KOPT-K1 (cell line): ENCODE results near the gene HOXB6.

ENCODE experiments used
- H3K27ac ChIP-seq: fragments of 200-600 bp; sonication (generic); 2 replicates; pipeline ENCODE4 v1.5.1; 2016; ENCODE audit warnings: antibody characterized with exemption, mild to moderate bottlenecking, low read depth, low read length; ENCODE audit not compliant: poor library complexity, severe bottlenecking
- H3K36me3 ChIP-seq: fragments of 200-600 bp; sonication (generic); 2 replicates; pipeline ENCODE4 v1.5.1; 2017; ENCODE audit warnings: antibody characterized with exemption, mild to moderate bottlenecking, low read length, moderate library complexity; ENCODE audit not compliant: insufficient read depth
- H3K9me3 ChIP-seq: fragments of 200-600 bp; sonication (generic); 2 replicates; pipeline ENCODE4 v1.5.1; 2017; ENCODE audit warnings: antibody characterized with exemption, low read length, mild to moderate bottlenecking; ENCODE audit not compliant: insufficient read depth, poor library complexity, severe bottlenecking

The HOXB6 gene

GRCh38 chr17:48576479-48577309 is 28.1 kb downstream of the HOXB6 start:
- Histone ChIP-seq H3K27ac (peak overlapping the region; percentile 81), H3K9me3 (no peaks in the 10 kb centered on the region), H3K36me3 (peaks cover 12% of the 10 kb centered on the region)

- Histone ChIP-seq H3K36me3 (peaks cover 20% of the 10 kb centered on the region), H3K27ac (no peak overlapping the region), H3K9me3 (no peaks in the 10 kb centered on the region)
These were observed 28.9 kb downstream of the HOXB6 start for GRCh38 chr17:48575673-48576478.

- Histone ChIP-seq H3K36me3 (peaks cover 27% of the 10 kb centered on the region), H3K27ac (no peak overlapping the region)
These were observed 29.7 kb downstream of the HOXB6 start for GRCh38 chr17:48575066-48575582.

GRCh38 chr17:48574505-48575065 is 30.2 kb downstream of the HOXB6 start:
- H3K27ac ChIP-seq: no peak overlapping the region
- peaks cover 32% of the 10 kb centered on the region for H3K36me3 ChIP-seq
- H3K9me3 ChIP-seq: no peaks in the 10 kb centered on the region

More at GRCh38 chr17:48575066-48575582, 29.7 kb downstream of the HOXB6 start:
- no peaks in the 10 kb centered on the region for H3K9me3 ChIP-seq

- Histone ChIP-seq H3K27ac (no peak overlapping the region), H3K36me3 (peaks cover 35% of the 10 kb centered on the region), H3K9me3 (no peaks in the 10 kb centered on the region)
These were observed 32.9 kb downstream of the HOXB6 start for GRCh38 chr17:48571826-48572417.

GRCh38 chr17:48571024-48571818 is 33.6 kb downstream of the HOXB6 start:
- H3K27ac ChIP-seq: no peak overlapping the region
- H3K36me3 ChIP-seq: peaks cover 35% of the 10 kb centered on the region
- no peaks in the 10 kb centered on the region for H3K9me3 ChIP-seq

DNA sequence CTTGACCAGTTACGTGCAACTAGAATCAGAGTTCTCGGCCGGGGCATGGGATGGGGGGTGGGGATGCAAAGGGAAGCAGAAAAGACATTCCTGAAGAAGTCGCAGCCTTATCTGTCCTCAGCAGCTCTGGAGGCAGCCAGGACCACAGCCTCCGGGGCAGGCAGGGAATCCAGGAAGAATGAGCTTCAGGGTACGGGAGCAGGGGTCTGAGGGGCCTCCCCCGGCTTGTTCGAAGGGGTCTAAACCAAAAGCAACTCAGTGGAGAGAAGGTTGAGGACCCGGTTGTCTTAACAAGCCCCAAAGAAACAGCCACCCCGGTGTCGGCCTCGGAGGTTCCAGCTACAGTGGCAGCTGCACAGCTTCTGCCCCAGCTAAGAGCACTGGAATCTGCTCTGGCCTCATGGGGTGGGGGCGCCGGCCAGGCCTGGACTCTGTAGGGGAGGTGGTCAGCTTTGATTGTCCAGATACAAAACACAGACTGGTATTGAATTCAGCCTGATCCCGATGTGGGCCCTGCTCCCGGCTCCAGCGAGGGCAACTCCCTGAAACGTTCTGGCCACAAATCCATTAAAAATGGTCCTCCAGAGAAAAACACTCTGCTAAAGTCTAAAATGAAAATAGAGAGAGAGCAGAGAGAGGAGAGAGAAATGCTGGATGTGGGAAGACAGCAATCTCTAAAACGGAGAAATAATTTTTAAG is 34.3 kb downstream of the HOXB6 start:
- Histone ChIP-seq H3K36me3 (peaks cover 29% of the 10 kb centered on the region), H3K9me3 (no peaks in the 10 kb centered on the region), H3K27ac (no peak overlapping the region)

DNA sequence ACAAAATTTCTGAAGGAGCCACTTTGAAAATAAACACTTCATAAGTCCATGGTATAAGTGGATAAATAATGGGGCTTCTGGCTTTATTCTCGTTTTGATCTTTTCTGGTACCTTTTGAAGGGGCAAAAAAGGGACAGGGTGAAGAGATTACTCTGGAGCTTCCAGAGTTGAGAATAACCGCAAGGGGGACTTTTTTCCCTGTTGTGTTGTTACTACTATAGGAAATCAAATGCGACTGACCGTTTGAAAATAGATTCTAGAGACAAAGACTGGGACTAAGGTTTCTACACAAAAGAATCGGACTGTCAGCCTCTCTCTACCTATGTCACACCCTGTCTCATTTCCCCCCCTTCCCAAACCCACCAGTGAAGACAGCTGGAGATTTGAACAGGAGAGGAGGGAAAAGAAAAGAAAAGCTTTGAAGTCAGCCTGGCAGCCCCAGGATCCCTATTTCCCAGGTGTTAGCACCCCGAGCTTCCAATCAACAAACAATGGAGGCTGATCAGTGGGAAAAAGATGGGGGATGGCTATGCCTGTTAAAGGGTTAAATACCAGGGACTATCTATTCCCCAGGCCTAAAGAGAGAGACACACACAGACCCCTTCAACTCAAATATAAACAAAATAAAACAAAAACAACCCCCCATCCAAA is 35.0 kb downstream of the HOXB6 start:
- Histone ChIP-seq H3K36me3 (peaks cover 25% of the 10 kb centered on the region; the same call in 1 of the 2 replicates), H3K9me3 (no peaks in the 10 kb centered on the region), H3K27ac (no peak overlapping the region)

GRCh38 chr17:48569240-48569582 is 35.6 kb downstream of the HOXB6 start:
- no peaks in the 10 kb centered on the region for H3K9me3 ChIP-seq
- peaks cover 24% of the 10 kb centered on the region; the same call in 1 of the 2 replicates for H3K36me3 ChIP-seq
- H3K27ac ChIP-seq: no peak overlapping the region

- H3K9me3 ChIP-seq: no peaks in the 10 kb centered on the region
- no peak overlapping the region for H3K27ac ChIP-seq
- H3K36me3 ChIP-seq: peaks cover 24% of the 10 kb centered on the region; the same call in 1 of the 2 replicates
These were observed 36.1 kb downstream of the HOXB6 start for GRCh38 chr17:48568499-48569239.

DNA sequence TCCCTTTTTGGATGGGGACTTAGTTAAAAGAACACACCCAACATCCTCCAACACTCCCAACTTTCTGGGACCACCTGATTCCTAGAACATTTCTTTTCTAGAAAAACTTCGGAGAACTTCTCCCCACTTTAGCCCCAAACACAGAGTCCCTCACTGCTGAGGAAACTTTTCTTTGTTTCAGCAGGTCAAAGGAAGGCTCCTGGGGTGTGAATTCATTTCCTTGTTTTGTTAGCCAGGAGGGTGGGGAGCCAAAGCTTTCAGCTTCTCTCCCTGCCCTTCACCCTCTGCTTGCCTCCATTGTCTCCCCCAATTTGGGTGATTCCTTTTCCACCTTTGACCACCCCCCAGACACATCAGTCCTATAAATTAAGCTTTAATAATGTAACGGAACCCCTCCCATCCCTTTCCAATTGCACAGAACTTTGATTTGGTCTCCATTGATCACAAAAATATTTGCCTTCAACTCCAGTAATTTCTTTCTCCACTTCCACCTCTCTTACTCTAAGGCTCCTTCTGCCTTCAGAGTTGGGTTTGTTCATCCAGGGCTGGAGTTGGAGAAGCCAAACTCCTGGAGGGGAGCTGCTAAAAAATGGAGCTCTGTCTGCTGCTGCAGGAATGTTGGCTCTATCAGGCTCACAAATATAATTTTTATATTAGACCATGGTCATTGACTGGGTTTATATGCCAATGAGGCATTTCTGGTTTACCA is 37.0 kb downstream of the HOXB6 start:
- Histone ChIP-seq H3K9me3 (no peaks in the 10 kb centered on the region), H3K27ac (no peak overlapping the region), H3K36me3 (peaks cover 24% of the 10 kb centered on the region; the same call in 1 of the 2 replicates)

DNA sequence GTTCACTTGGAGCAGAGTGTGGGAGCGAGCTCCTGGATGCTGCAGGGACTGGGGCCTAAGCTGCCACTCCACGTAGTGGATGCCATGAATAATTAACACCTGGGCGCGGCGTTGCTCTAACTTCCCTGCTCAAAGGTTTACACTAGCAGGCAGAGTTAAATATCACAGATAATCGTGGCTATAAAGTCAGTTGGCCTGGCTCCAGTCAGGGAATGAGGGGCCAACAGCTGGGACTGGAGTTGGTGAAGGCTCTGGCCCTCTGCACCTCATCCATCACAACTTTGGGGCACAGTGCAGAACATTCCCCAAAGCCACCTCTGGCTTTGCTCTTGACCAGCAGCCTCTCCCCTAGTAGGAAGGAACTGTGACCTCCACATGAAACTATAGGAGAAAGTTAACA is 37.6 kb downstream of the HOXB6 start:
- Histone ChIP-seq H3K36me3 (peaks cover 24% of the 10 kb centered on the region; the same call in 1 of the 2 replicates), H3K27ac (no peak overlapping the region)

More for the DNA sequence above, 37.6 kb downstream of the HOXB6 start:
- H3K9me3 ChIP-seq: no peaks in the 10 kb centered on the region
